Effector memory CD4-positive, alpha-beta T cell (primary cell): ENCODE results near the gene CFAP298.

Source experiments
- DNase-seq, 3 donors: peaks; one replicate each; pipeline ENCODE4 v3.0.0-alpha.2; 2020
- H3K27ac ChIP-seq: 2 replicates; pipeline ENCODE4 v1.7.0; 2013; ENCODE audit warnings: mild to moderate bottlenecking, low read length, moderate library complexity; ENCODE audit not compliant: insufficient read depth, poor library complexity, severe bottlenecking
- H3K27me3 ChIP-seq: replicated peaks from 2 replicates; pipeline ENCODE4 v1.7.0; 2013; ENCODE audit warnings: mild to moderate bottlenecking, low read length; ENCODE audit not compliant: insufficient read depth, control insufficient read depth, poor library complexity, severe bottlenecking
- H3K36me3 ChIP-seq: 2 replicates; pipeline ENCODE4 v1.7.0; 2013; ENCODE audit warnings: mild to moderate bottlenecking, low read length, moderate library complexity; ENCODE audit not compliant: control insufficient read depth, insufficient read depth
- H3K4me1 ChIP-seq: 2 replicates; pipeline ENCODE4 v1.7.0; 2013; ENCODE audit warnings: low read length, mild to moderate bottlenecking; ENCODE audit not compliant: control insufficient read depth, insufficient read depth, poor library complexity, severe bottlenecking
- H3K4me3 ChIP-seq: 2 replicates; pipeline ENCODE4 v1.7.0; 2013; ENCODE audit warnings: low read length, low read depth, mild to moderate bottlenecking; ENCODE audit not compliant: insufficient read depth, poor library complexity, severe bottlenecking
- H3K9me3 ChIP-seq: 2 replicates; pipeline ENCODE4 v1.7.0; 2013; ENCODE audit warnings: mild to moderate bottlenecking, low read length, moderate library complexity; ENCODE audit not compliant: control insufficient read depth

CFAP298 gene

DNA sequence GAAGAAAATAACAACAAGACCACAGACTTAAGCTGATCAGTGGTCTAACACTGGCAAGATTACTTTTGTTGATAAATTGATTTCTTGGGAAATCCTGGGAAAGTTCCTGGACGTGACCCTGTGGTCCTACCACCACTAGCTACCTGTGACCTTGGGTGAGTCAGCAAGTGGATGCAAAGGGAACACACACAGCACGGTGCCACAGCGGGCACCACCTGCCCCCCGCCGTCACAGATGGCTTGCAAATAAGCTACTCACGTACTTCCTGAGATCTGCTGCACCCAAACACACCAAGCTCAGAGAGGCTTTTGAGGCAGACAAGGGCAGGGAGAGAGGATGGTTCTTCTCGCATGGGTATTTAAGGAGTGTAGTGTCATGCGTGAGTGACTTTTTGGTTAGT is 12.7 kb downstream of the CFAP298 start:
- no peak for DNase-seq

GRCh38 chr21:32599091-32599490 is 13.1 kb downstream of the CFAP298 start:
- H3K27ac ChIP-seq: no peak overlapping the region
- no peaks in the 10 kb centered on the region for H3K4me1 ChIP-seq
- DNase-seq: no peak
- H3K36me3 ChIP-seq: peaks cover 39% of the 10 kb centered on the region
- H3K9me3 ChIP-seq: no peaks in the 10 kb centered on the region
- no peak overlapping the region for H3K4me3 ChIP-seq
- H3K27me3 ChIP-seq: no peaks in the 10 kb centered on the region

More for the DNA sequence above, 12.7 kb downstream of the CFAP298 start:
- H3K4me3 ChIP-seq: no peak overlapping the region
- no peaks in the 10 kb centered on the region for H3K4me1 ChIP-seq
- H3K27me3 ChIP-seq: no peaks in the 10 kb centered on the region
- H3K9me3 ChIP-seq: no peaks in the 10 kb centered on the region
- H3K27ac ChIP-seq: no peak overlapping the region
- H3K36me3 ChIP-seq: peaks cover 44% of the 10 kb centered on the region

GRCh38 chr21:32597205-32597604 is 15.0 kb downstream of the CFAP298 start:
- Histone ChIP-seq H3K4me3 (no peak overlapping the region), H3K27me3 (no peaks in the 10 kb centered on the region)

DNA sequence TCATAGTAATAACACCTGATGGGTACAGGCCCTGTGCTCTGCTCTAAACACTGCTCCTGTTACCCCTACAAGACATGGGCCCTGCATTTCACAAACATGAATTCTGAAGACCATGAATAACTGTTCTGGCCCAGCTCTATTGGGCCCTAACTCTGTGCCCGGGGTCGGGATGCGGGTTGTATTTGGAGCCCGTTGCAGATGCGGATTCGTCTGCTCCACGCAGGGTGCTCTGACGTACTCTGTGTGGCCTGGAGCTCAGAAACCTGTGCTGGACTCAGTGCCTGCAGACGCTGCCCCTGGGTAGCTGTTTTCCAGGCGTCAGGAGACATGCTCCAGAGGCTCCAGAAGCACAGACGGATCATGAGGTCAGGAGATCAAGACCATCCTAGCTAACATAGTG is 16.7 kb downstream of the CFAP298 start:
- Histone ChIP-seq H3K27ac (no peak overlapping the region), H3K27me3 (no peaks in the 10 kb centered on the region), H3K9me3 (no peaks in the 10 kb centered on the region), H3K4me3 (no peak overlapping the region), H3K4me1 (no peaks in the 10 kb centered on the region), H3K36me3 (peaks cover 12% of the 10 kb centered on the region)
- DNase-seq: no peak

More at GRCh38 chr21:32597205-32597604, 15.0 kb downstream of the CFAP298 start:
- Histone ChIP-seq H3K9me3 (no peaks in the 10 kb centered on the region), H3K36me3 (peaks cover 21% of the 10 kb centered on the region), H3K27ac (no peak overlapping the region), H3K4me1 (no peaks in the 10 kb centered on the region)
- no peak for DNase-seq

DNA sequence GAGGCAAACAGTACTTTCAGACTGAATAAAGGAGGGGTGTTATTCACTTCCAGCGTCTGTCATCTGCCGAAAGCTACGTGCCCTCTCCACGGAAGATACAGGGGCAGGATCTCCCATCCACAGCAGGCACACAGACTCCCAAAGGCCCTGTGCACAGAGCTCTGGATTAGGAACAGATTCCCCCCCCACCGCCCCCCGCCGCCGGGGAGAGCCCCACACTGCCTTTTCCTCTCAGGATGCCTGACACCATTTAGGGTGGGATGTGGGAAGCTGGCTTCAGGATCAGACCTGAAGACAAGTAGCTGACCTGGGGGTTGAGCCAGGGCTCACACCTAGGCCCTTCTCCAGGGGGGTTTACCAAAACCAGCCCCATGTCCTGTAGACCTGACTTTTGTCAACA is 18.5 kb downstream of the CFAP298 start:
- Histone ChIP-seq H3K4me1 (no peaks in the 10 kb centered on the region), H3K27ac (no peak overlapping the region), H3K9me3 (no peaks in the 10 kb centered on the region), H3K36me3 (no peaks in the 10 kb centered on the region), H3K4me3 (no peak overlapping the region), H3K27me3 (no peaks in the 10 kb centered on the region)
- DNase-seq: no peak

GRCh38 chr21:32592929-32593502 is 19.2 kb downstream of the CFAP298 start:
- Histone ChIP-seq H3K27me3 (no peaks in the 10 kb centered on the region), H3K9me3 (no peaks in the 10 kb centered on the region), H3K4me1 (no peaks in the 10 kb centered on the region), H3K27ac (no peak overlapping the region), H3K36me3 (no peaks in the 10 kb centered on the region), H3K4me3 (no peak overlapping the region)
- no peak for DNase-seq

DNA sequence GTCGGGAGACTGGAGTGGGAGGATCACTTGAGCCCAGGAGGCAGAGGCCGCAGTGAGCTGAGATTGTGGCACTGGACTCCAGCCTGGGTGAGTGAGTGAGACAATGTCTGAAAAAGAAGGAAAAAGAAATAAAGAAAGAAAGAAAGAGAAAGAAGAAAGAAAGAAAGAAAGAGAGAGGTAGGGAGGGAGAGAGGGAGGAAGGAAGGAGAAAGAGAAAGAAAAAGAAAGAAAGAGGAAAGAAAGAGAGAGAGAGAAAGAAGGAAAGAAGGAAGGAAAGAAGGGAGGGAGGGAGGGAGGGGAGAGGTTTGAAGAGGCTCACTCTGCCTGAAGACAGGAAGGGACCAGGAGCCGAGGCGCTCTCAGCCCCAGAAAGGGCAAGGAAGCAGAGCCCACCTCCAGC is 22.0 kb downstream of the CFAP298 start:
- H3K4me1 ChIP-seq: no peaks in the 10 kb centered on the region
- no peaks in the 10 kb centered on the region for H3K9me3 ChIP-seq
- no peaks in the 10 kb centered on the region for H3K36me3 ChIP-seq
- no peak overlapping the region for H3K4me3 ChIP-seq
- DNase-seq: no peak
- no peaks in the 10 kb centered on the region for H3K27me3 ChIP-seq
- no peak overlapping the region for H3K27ac ChIP-seq

- H3K4me3 ChIP-seq: no peak overlapping the region
- H3K36me3 ChIP-seq: no peaks in the 10 kb centered on the region
- no peak for DNase-seq
- no peaks in the 10 kb centered on the region for H3K9me3 ChIP-seq
- no peaks in the 10 kb centered on the region for H3K27me3 ChIP-seq
- no peaks in the 10 kb centered on the region for H3K4me1 ChIP-seq
- no peak overlapping the region for H3K27ac ChIP-seq
These were observed 24.5 kb downstream of the CFAP298 start for GRCh38 chr21:32587651-32588050.

DNA sequence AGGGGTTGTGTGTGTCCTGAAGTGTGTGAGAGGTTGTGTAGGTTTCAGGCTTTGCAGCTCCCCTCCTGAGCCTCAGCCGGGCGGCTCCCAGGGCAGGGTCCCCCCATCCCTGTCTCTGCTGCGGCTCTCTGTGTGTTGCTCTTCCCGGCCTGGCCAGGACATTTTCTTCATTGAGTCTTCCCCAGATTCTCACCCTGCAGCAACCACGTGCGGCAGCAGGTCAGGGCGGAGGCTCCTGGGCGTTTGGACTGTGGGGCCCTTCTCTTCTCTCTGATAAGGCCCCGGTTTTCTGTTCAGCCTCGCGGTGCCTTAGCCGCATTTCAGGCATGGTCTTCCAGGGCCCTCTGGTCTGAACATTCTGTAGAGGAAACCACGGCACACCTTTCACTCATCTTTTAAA is 25.1 kb downstream of the CFAP298 start:
- no peak overlapping the region for H3K27ac ChIP-seq
- H3K36me3 ChIP-seq: no peaks in the 10 kb centered on the region
- no peaks in the 10 kb centered on the region for H3K9me3 ChIP-seq
- H3K4me3 ChIP-seq: no peak overlapping the region
- no peaks in the 10 kb centered on the region for H3K27me3 ChIP-seq
- no peaks in the 10 kb centered on the region for H3K4me1 ChIP-seq
- DNase-seq: no peak

GRCh38 chr21:32585970-32586369 is 26.2 kb downstream of the CFAP298 start:
- Histone ChIP-seq H3K27ac (no peak overlapping the region), H3K9me3 (no peaks in the 10 kb centered on the region), H3K36me3 (no peaks in the 10 kb centered on the region), H3K4me1 (no peaks in the 10 kb centered on the region), H3K4me3 (no peak overlapping the region), H3K27me3 (no peaks in the 10 kb centered on the region)
- DNase-seq: no peak
